Astrocyte (in vitro differentiated cells and primary cell): ENCODE results near the gene TFDP2. TPM values are rescaled to one million over a fixed set of nuclear protein-coding genes. Genes with fewer than 3 reads are reported as not detected.
A peak's percentile ranks its signal among the peaks of the same experiment; 100 is the strongest.
"Not testable (repeated sequence)": the region's sequence is repeated elsewhere in the genome, so short reads cannot be mapped to it uniquely, and the experiment has no call there.

ENCODE experiments used
- DNase-seq: peaks from one replicate; pipeline ENCODE4 v3.0.0-alpha.2; 2010; ENCODE audit warnings: low read depth
- FAIRE-seq: peaks from 2 replicates; lab custom pipeline; 2011; peaks lifted over from hg19 to GRCh38; lab: Jason Lieb, UNC
- H2AFZ ChIP-seq: 2 replicates; pipeline ENCODE4 v1.6.0; 2012; ENCODE audit warnings: low read depth, low read length, inconsistent platforms
- H3K27ac ChIP-seq: 2 replicates; pipeline ENCODE4 v1.5.1; 2011; ENCODE audit warnings: low read depth, low read length, inconsistent platforms
- H3K27me3 ChIP-seq: 2 replicates; pipeline ENCODE4 v1.6.0; 2011; ENCODE audit warnings: low read length, inconsistent platforms; ENCODE audit not compliant: insufficient read depth
- H3K36me3 ChIP-seq: 2 replicates; pipeline ENCODE4 v1.5.1; 2011; ENCODE audit warnings: low read length, inconsistent platforms; ENCODE audit not compliant: insufficient read depth
- H3K4me1 ChIP-seq: 2 replicates; pipeline ENCODE4 v1.5.1; 2011; ENCODE audit warnings: low read length, inconsistent platforms; ENCODE audit not compliant: insufficient read depth
- H3K4me2 ChIP-seq: 2 replicates; pipeline ENCODE4 v1.6.0; 2012; ENCODE audit warnings: low read length, inconsistent platforms
- H3K4me3 ChIP-seq: 2 replicates; pipeline ENCODE4 v1.5.1; 2011; ENCODE audit warnings: low read depth, mild to moderate bottlenecking, low read length, inconsistent platforms; ENCODE audit not compliant: insufficient read depth
- H3K79me2 ChIP-seq: 2 replicates; pipeline ENCODE4 v1.6.0; 2012; ENCODE audit warnings: mild to moderate bottlenecking, low read length, inconsistent platforms; ENCODE audit not compliant: insufficient read depth
- H3K9ac ChIP-seq: 2 replicates; pipeline ENCODE4 v1.6.0; 2012; ENCODE audit warnings: mild to moderate bottlenecking, low read length, inconsistent platforms
- H3K9me3 ChIP-seq: 2 replicates; pipeline ENCODE4 v1.5.1; 2012; ENCODE audit warnings: low read depth, mild to moderate bottlenecking, low read length, inconsistent platforms; ENCODE audit not compliant: insufficient read depth
- H4K20me1 ChIP-seq: 2 replicates; pipeline ENCODE4 v1.6.0; 2012; ENCODE audit warnings: low read length, inconsistent platforms; ENCODE audit not compliant: insufficient read depth
- H3K27ac Mint-ChIP-seq: one replicate; pipeline ENCODE4 v1.8.0; 2021; ENCODE audit warnings: mild to moderate bottlenecking, mixed read lengths; ENCODE audit not compliant: unreplicated experiment
- H3K27me3 Mint-ChIP-seq: one replicate; pipeline ENCODE4 v1.8.0; 2021; ENCODE audit warnings: low read depth, mixed read lengths; ENCODE audit not compliant: unreplicated experiment
- H3K36me3 Mint-ChIP-seq: one replicate; pipeline ENCODE4 v1.8.0; 2021; ENCODE audit warnings: low read depth, mixed read lengths; ENCODE audit not compliant: unreplicated experiment
- H3K4me1 Mint-ChIP-seq: one replicate; pipeline ENCODE4 v1.8.0; 2021; ENCODE audit warnings: low read depth, mixed read lengths; ENCODE audit not compliant: unreplicated experiment
- H3K4me3 Mint-ChIP-seq: one replicate; pipeline ENCODE4 v1.8.0; 2021; ENCODE audit warnings: mild to moderate bottlenecking, moderate library complexity, mixed read lengths; ENCODE audit not compliant: unreplicated experiment
- H3K9me3 Mint-ChIP-seq: one replicate; pipeline ENCODE4 v1.8.0; 2021; ENCODE audit warnings: mild to moderate bottlenecking, mixed read lengths; ENCODE audit not compliant: unreplicated experiment
- EZH2 ChIP-seq: IDR thresholded peaks from 2 replicates; pipeline ENCODE4 v1.6.1; 2012; ENCODE audit warnings: mild to moderate bottlenecking, low read length, inconsistent platforms; ENCODE audit not compliant: insufficient read depth
- total RNA-seq: library from RNA; stranded (reverse); gene quantifications from 2 replicates; pipeline ENCODE4 v1.2.1, GENCODE V29; 2021
- TF ChIP-seq, protein P1 (sequence below): IDR thresholded peaks from 2 replicates; pipeline ENCODE4 v1.5.1; 2011; ENCODE audit warnings: low read depth, mild to moderate bottlenecking, inconsistent platforms, low read length, moderate library complexity; ENCODE audit not compliant: insufficient read depth

Gene TFDP2
- total RNA-seq, 1 donor from 2014 or later = 51.0 TPM

DNA sequence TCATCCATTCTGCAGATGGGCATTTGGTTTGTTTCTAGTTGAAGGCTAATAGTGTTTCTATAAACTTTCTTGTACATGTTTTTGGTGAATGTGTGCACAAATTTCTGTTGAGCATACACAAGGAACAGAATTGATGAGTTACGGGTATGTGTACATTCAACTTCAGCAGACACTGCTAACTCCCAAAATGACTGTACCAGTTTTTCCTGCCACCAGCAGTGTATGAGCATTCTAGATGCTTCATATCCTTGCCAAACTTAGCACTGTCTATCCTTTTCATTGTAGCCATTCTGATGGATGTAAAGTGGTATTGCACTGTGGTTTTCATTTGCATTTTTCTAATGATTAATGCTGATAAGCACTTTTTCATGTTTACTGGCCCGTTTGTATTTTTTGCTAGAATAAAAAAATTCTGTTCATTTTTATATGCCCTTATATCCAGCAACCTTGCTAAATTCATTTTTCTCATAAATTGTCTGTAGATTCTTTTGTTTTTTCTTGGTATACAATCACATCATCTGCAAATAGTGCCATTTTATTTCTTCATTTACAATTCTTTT, 162.7 kb downstream of the TFDP2 start:
- H3K27me3 Mint-ChIP-seq = no peaks in the 10 kb centered on the region
- Histone ChIP-seq H3K27ac (no peak overlapping the region), H3K79me2 (no peaks in the 10 kb centered on the region), H2AFZ (no peak overlapping the region), H3K9ac (no peak overlapping the region), H4K20me1 (no peaks in the 10 kb centered on the region), H3K4me1 (no peaks in the 10 kb centered on the region), H3K4me2 (no peak overlapping the region), H3K36me3 (no peaks in the 10 kb centered on the region), H3K27me3 (no peaks in the 10 kb centered on the region), H3K4me3 (no peak overlapping the region), H3K9me3 (no peaks in the 10 kb centered on the region)
- no peak overlapping the region for H3K27ac Mint-ChIP-seq
- H3K4me1 Mint-ChIP-seq = no peaks in the 10 kb centered on the region
- TF ChIP-seq EZH2 = no peak
- TF ChIP-seq, protein P1, sequence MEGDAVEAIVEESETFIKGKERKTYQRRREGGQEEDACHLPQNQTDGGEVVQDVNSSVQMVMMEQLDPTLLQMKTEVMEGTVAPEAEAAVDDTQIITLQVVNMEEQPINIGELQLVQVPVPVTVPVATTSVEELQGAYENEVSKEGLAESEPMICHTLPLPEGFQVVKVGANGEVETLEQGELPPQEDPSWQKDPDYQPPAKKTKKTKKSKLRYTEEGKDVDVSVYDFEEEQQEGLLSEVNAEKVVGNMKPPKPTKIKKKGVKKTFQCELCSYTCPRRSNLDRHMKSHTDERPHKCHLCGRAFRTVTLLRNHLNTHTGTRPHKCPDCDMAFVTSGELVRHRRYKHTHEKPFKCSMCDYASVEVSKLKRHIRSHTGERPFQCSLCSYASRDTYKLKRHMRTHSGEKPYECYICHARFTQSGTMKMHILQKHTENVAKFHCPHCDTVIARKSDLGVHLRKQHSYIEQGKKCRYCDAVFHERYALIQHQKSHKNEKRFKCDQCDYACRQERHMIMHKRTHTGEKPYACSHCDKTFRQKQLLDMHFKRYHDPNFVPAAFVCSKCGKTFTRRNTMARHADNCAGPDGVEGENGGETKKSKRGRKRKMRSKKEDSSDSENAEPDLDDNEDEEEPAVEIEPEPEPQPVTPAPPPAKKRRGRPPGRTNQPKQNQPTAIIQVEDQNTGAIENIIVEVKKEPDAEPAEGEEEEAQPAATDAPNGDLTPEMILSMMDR = no peak
- no peak for FAIRE-seq
- no peaks in the 10 kb centered on the region for H3K9me3 Mint-ChIP-seq
- no peak overlapping the region for H3K4me3 Mint-ChIP-seq
- DNase-seq = no peak
- H3K36me3 Mint-ChIP-seq = peaks cover 7% of the 10 kb centered on the region

DNA sequence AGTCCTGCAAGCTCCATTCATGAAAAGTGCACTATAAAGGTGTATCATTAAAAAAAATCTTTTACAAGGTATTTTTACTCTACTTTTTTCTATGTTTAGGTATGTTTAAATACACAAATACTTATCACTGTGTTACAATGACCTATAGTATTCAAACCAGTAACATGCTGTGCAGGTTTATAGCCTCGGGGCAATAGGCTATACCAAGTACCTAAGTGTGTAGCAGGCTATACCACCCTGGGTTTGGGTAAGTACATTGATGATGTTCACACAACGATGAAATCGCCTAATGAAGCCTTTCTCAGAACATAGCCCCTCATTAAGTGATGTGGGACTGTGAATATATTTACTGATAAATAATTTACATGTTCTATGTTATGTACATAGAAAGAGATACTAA, 168.3 kb downstream of the TFDP2 start:
- Mint-ChIP-seq H3K27me3 (no peaks in the 10 kb centered on the region), H3K36me3 (peaks cover 7% of the 10 kb centered on the region), H3K4me3 (no peak overlapping the region), H3K9me3 (no peaks in the 10 kb centered on the region), H3K27ac (no peak overlapping the region), H3K4me1 (peaks cover 1% of the 10 kb centered on the region)
- H3K4me2 ChIP-seq = no peak overlapping the region
- no peaks in the 10 kb centered on the region for H3K4me1 ChIP-seq
- H3K79me2 ChIP-seq = no peaks in the 10 kb centered on the region
- DNase-seq = no peak
- no peak for TF ChIP-seq EZH2
- TF ChIP-seq, protein P1 = no peak
- no peaks in the 10 kb centered on the region for H4K20me1 ChIP-seq
- H3K9me3 ChIP-seq = no peaks in the 10 kb centered on the region
- H3K27me3 ChIP-seq = no peaks in the 10 kb centered on the region
- no peak overlapping the region for H2AFZ ChIP-seq
- no peak overlapping the region for H3K9ac ChIP-seq
- no peak overlapping the region for H3K4me3 ChIP-seq
- H3K36me3 ChIP-seq = no peaks in the 10 kb centered on the region
- H3K27ac ChIP-seq = no peak overlapping the region
- FAIRE-seq = no peak

DNA sequence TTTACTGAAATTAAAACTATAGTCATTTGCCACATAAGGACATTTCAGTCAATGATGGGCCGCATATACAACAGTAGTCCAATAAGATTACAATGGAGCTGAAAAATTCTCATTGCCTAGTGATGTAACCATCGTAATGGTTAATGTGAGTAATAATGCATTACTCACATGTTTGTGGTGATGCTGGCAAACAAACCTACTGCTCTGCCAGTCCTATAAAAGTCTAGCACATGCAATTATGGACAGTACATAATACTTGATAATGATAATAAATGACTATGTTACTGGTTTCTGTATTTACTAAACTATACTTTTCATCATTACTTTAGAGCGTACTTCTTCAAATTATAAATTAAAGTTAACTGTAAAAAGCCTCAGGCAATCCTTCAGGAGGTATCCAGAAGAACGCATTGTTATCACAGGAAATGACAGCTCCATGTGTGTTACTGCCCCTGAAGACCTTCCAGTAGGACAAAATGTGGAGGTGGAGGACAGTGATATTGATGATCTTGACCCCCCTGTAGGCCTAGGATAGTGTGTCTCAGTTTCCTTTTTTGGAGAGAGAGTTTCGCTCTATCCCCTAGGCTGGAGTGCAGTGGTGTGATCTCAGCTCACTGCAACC, 170.2 kb downstream of the TFDP2 start:
- H3K4me2 ChIP-seq = no peak overlapping the region
- DNase-seq (peak; percentile 89), FAIRE-seq (peak; percentile 89)
- no peaks in the 10 kb centered on the region for H4K20me1 ChIP-seq
- H3K36me3 Mint-ChIP-seq = peaks cover 7% of the 10 kb centered on the region
- H3K27ac Mint-ChIP-seq = peak overlapping the region; percentile 26
- H3K9me3 ChIP-seq = no peaks in the 10 kb centered on the region
- H3K4me3 Mint-ChIP-seq = no peak overlapping the region
- no peaks in the 10 kb centered on the region for H3K36me3 ChIP-seq
- no peak for TF ChIP-seq EZH2
- TF ChIP-seq, protein P1 = no peak
- H3K27me3 ChIP-seq = no peaks in the 10 kb centered on the region
- no peaks in the 10 kb centered on the region for H3K9me3 Mint-ChIP-seq
- no peaks in the 10 kb centered on the region for H3K79me2 ChIP-seq
- peak overlapping the region; percentile 49 for H3K27ac ChIP-seq
- H3K4me3 ChIP-seq = no peak overlapping the region
- H3K4me1 ChIP-seq = no peaks in the 10 kb centered on the region
- H3K27me3 Mint-ChIP-seq = no peaks in the 10 kb centered on the region
- H3K4me1 Mint-ChIP-seq = peaks cover 1% of the 10 kb centered on the region
- H3K9ac ChIP-seq = no peak overlapping the region
- H2AFZ ChIP-seq = no peak overlapping the region

DNA sequence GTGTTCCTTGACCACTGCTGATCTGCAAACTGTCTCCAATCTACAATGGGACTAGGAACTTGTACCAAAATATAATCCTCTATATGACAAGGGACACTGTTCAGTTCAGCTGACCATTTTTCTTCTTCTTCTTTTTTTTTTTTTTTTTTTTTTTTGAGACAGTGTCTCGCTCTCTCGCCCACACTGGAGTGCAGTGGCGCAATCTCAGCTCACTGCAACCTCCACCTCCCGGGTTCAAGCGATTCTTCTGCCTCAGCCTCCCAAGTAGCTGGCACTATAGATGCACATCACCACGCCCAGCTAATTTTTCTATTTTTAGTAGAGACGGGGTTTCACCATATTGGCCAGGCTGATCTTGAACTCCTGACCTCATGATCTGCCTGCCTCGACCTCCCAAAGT, 174.6 kb downstream of the TFDP2 start:
- not testable (repeated sequence) for H3K4me2 ChIP-seq, H3K4me3 ChIP-seq, H3K9me3 ChIP-seq, H3K4me3 Mint-ChIP-seq, H4K20me1 ChIP-seq, H3K27ac ChIP-seq, H3K27me3 Mint-ChIP-seq, H2AFZ ChIP-seq, H3K9ac ChIP-seq, FAIRE-seq, H3K4me1 ChIP-seq, H3K27me3 ChIP-seq, H3K79me2 ChIP-seq, H3K4me1 Mint-ChIP-seq, H3K27ac Mint-ChIP-seq, H3K9me3 Mint-ChIP-seq, H3K36me3 ChIP-seq, DNase-seq
- H3K36me3 Mint-ChIP-seq = peaks cover 12% of the 10 kb centered on the region
